Measurements from ENCODE around the gene BAK1. TPM values are rescaled to one million over a fixed set of nuclear protein-coding genes. Genes with fewer than 3 reads are reported as not detected.

BAK1 gene
- total and polyA plus RNA-seq, 2 of the 4 experiments (the other 2 are of a cell fraction) = 12.0 to 19.0 TPM

DNA sequence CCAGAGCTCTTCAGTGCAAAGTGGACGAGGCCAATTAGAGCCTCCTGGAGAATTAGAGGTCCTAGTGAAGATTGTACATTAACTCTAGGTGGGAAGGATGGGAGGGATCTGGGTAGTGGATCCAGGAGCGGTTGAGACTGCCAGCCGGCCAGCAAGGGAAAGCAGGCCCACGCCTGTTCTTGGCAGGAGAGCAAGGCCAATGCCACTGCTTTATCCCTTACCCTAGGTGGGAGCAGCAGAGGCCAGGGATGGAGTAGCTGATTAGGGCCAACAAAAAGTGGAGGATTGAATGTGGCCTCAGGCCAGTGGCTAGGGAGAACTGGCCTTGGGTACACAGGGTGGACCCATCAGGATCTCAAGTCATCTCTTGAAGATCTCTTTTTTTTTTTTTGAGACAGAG lies 44.8 kb upstream of the BAK1 start:
- TF ChIP-seq MXI1 (IDR thresholded peaks at IDR 0.05; ENCODE audit: borderline replicate concordance, low read depth, low read length) (no peak), CHD1 (IDR thresholded peaks at IDR 0.05; ENCODE audit: low read depth, low read length) (no peak)
- TF ChIP-seq, protein P1, sequence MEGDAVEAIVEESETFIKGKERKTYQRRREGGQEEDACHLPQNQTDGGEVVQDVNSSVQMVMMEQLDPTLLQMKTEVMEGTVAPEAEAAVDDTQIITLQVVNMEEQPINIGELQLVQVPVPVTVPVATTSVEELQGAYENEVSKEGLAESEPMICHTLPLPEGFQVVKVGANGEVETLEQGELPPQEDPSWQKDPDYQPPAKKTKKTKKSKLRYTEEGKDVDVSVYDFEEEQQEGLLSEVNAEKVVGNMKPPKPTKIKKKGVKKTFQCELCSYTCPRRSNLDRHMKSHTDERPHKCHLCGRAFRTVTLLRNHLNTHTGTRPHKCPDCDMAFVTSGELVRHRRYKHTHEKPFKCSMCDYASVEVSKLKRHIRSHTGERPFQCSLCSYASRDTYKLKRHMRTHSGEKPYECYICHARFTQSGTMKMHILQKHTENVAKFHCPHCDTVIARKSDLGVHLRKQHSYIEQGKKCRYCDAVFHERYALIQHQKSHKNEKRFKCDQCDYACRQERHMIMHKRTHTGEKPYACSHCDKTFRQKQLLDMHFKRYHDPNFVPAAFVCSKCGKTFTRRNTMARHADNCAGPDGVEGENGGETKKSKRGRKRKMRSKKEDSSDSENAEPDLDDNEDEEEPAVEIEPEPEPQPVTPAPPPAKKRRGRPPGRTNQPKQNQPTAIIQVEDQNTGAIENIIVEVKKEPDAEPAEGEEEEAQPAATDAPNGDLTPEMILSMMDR (conservative IDR thresholded peaks at IDR 0.05; ENCODE audit: low read depth, low read length) = no peak
- Histone ChIP-seq H3K9me3 (ENCODE audit: control insufficient read depth, insufficient read depth, low read length) (no peaks in the 10 kb centered on the region), H3K4me1 (ENCODE audit: control insufficient read depth, insufficient read depth, low read length) (peaks cover 4% of the 10 kb centered on the region; the same call in 1 of the 2 replicates), H3K27ac (ENCODE audit: insufficient read depth, low read length) (no peak overlapping the region), H3K79me1 (ENCODE audit: low read depth in 1 of 2, low read length in 2 of 2) (peaks cover 0 to 10% of the 10 kb centered on the region in 2 experiments; a peak in 1 of 4 replicates), H4K20me1 (ENCODE audit: insufficient read depth, low read length) (no peaks in the 10 kb centered on the region), H2BK15ac (ENCODE audit: low read depth, low read length) (no peak overlapping the region), H2AK9ac (replicated peaks; ENCODE audit: low read depth, low read length, poor library complexity) (no peak overlapping the region), H3K18ac (ENCODE audit: low read depth, low read length) (no peak overlapping the region), H3K4me2 (ENCODE audit: low read depth, low read length) (no peak overlapping the region), H3K4ac (ENCODE audit: low read depth, low read length) (no peak overlapping the region), H3K4me3 (ENCODE audit: insufficient read depth, low read depth, low read length) (no peak overlapping the region), H3K36me3 (ENCODE audit: control insufficient read depth, insufficient read depth, low read length) (no peaks in the 10 kb centered on the region), H2AFZ (replicated peaks; ENCODE audit: low read length, poor library complexity) (no peak overlapping the region), H3K9me1 (ENCODE audit: insufficient read depth, low read length) (peaks cover 2% of the 10 kb centered on the region; the same call in 1 of the 2 replicates), H2BK5ac (ENCODE audit: low read depth, low read length, poor library complexity, severe bottlenecking) (no peak overlapping the region), H3K14ac (replicated peaks; ENCODE audit: low read depth, low read length) (no peak overlapping the region), H3K9ac (ENCODE audit: low read depth, low read length) (no peak overlapping the region), H3K27me3 (ENCODE audit: control insufficient read depth, insufficient read depth, low read length) (no peaks in the 10 kb centered on the region; the same call in 1 of the 2 replicates), H4K5ac (ENCODE audit: low read depth, low read length) (no peak overlapping the region), H3K23ac (ENCODE audit: low read depth, low read length) (no peak overlapping the region), H4K8ac (ENCODE audit: low read depth in 2 of 2, low read length in 2 of 2) (no peak overlapping the region), H2BK20ac (ENCODE audit: low read depth, low read length) (no peak overlapping the region), H4K91ac (ENCODE audit: insufficient read depth, low read depth, low read length) (no peak overlapping the region), H2BK120ac (ENCODE audit: low read depth, low read length) (no peak overlapping the region), H2AK5ac (ENCODE audit: low read depth, low read length) (no peak overlapping the region), H3K56ac (ENCODE audit: extremely low read depth, insufficient read depth, low read length) (no peak overlapping the region)
- POLR2A ChIA-PET (ENCODE audit: unreplicated experiment) = no interaction called here
- dilution Hi-C loops (cut with HindIII; ENCODE audit: low sequenced_read_pairs, unreplicated experiment) (no loop called here), intact Hi-C loops (cut with micrococcal nuclease) (no loop called here), in situ Hi-C loops (cut with MboI; ENCODE audit: low sequenced_read_pairs) (no loop called here)
- CTCF ChIA-PET = no interaction called here
- no TSS peak for BruUV-seq (replicated peaks)
- WGBS, 2 experiments (ENCODE audit: extremely low coverage in 2 of 2, insufficient read length in 1 of 2) = 100% methylated on average over 1 of the region's 4 CpGs; no CpG with 5 or more reads in 1 of the 2 experiments
- DNase-seq = no peak
- no peak for ATAC-seq (ENCODE audit: low read depth)
